DOHH2 (cell line): ENCODE data around the gene HCRTR1.

Experiments
- H3F3A ChIP-seq: fragments of 200-600 bp; sonication (generic), shearing (Covaris generic); 2 replicates; pipeline ENCODE4 v1.6.0; 2016; ENCODE audit warnings: antibody characterized with exemption, mild to moderate bottlenecking; ENCODE audit not compliant: control insufficient read depth, insufficient read depth
- H3K27ac ChIP-seq: fragments of 200-600 bp; sonication (generic); 2 replicates; pipeline ENCODE4 v1.5.1; 2014; ENCODE audit warnings: low read depth, mild to moderate bottlenecking, low read length, moderate library complexity
- H3K27me3 ChIP-seq: fragments of 200-600 bp; sonication (generic); 2 replicates; pipeline ENCODE4 v1.6.1; 2014; ENCODE audit warnings: mild to moderate bottlenecking, low read length, mixed read lengths; ENCODE audit not compliant: control insufficient read depth
- H3K36me3 ChIP-seq: fragments of 200-600 bp; sonication (generic); 2 replicates; pipeline ENCODE4 v1.6.1; 2014; ENCODE audit warnings: mild to moderate bottlenecking, low read length, moderate library complexity, mixed read lengths; ENCODE audit not compliant: control insufficient read depth
- H3K4me1 ChIP-seq: fragments of 200-600 bp; sonication (generic); 2 replicates; pipeline ENCODE4 v1.6.1; 2014; ENCODE audit warnings: mild to moderate bottlenecking, low read length, mixed read lengths; ENCODE audit not compliant: control insufficient read depth
- H3K4me2 ChIP-seq: fragments of 200-600 bp; sonication (generic); 2 replicates; pipeline ENCODE4 v1.6.0; 2014; ENCODE audit warnings: mild to moderate bottlenecking, low read length, moderate library complexity
- H3K4me3 ChIP-seq: fragments of 200-600 bp; sonication (generic); 2 replicates; pipeline ENCODE4 v1.5.1; 2014; ENCODE audit warnings: mild to moderate bottlenecking, low read length, mixed read lengths
- H3K79me2 ChIP-seq: fragments of 200-600 bp; sonication (generic); 2 replicates; pipeline ENCODE4 v1.6.1; 2014; ENCODE audit warnings: mild to moderate bottlenecking, low read length, mixed read lengths; ENCODE audit not compliant: control insufficient read depth
- H3K9me2 ChIP-seq: fragments of 200-600 bp; sonication (generic); replicated peaks from 2 replicates; pipeline ENCODE4 v1.6.1; 2014; ENCODE audit warnings: mild to moderate bottlenecking, low read length, mixed read lengths; ENCODE audit not compliant: control insufficient read depth
- H3K9me3 ChIP-seq: fragments of 200-600 bp; sonication (generic); 2 replicates; pipeline ENCODE4 v1.6.1; 2014; ENCODE audit warnings: antibody characterized with exemption, low read length, mixed read lengths; ENCODE audit not compliant: control insufficient read depth, insufficient read depth
- H4K20me1 ChIP-seq: fragments of 200-600 bp; sonication (generic); 2 replicates; pipeline ENCODE4 v1.6.0; 2014; ENCODE audit warnings: low read depth, mild to moderate bottlenecking, antibody characterized with exemption, low read length, moderate library complexity; ENCODE audit not compliant: control insufficient read depth, insufficient read depth
- EZH2phosphoT487 ChIP-seq: fragments of 200-600 bp; sonication (generic); IDR thresholded peaks from 2 replicates; pipeline ENCODE4 v1.6.1; 2017; ENCODE audit warnings: borderline replicate concordance, mild to moderate bottlenecking, antibody characterized with exemption, low read length, moderate library complexity, mixed read lengths
- TF ChIP-seq, protein P1 (sequence below): fragments of 200-600 bp; sonication (generic); IDR thresholded peaks from one replicate; pipeline ENCODE4 v1.5.1; 2014; ENCODE audit warnings: antibody characterized with exemption, mild to moderate bottlenecking, low read depth, low read length; ENCODE audit not compliant: poor library complexity, severe bottlenecking

The HCRTR1 gene

DNA sequence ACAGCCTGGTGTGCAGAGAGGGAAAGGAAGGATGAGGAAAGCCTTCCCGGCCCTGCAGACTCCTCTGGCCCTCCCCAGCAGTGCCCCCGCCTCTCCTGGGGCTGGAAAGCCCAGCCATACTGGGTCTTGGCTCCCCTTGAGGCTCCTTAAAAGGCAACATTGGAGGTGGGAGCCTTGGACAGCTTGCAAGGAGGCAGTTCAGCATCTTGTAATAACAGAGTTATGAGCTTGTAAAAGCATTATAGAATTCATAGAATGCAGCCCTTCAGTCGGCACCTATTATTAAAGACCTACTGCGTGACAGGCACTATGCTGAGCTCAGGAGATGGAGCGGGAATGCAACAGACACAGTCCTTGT, 37.0 kb upstream of the HCRTR1 start:
- Histone ChIP-seq H3K9me2 (no peaks in the 10 kb centered on the region), H3K4me3 (no peak overlapping the region), H3K79me2 (no peaks in the 10 kb centered on the region), H3K4me2 (no peak overlapping the region), H4K20me1 (no peaks in the 10 kb centered on the region), H3K9me3 (no peaks in the 10 kb centered on the region), H3F3A (no peaks in the 10 kb centered on the region), H3K4me1 (peaks cover 8% of the 10 kb centered on the region), H3K36me3 (no peaks in the 10 kb centered on the region), H3K27ac (no peak overlapping the region), H3K27me3 (peaks cover 10% of the 10 kb centered on the region; the same call in 1 of the 2 replicates)
- TF ChIP-seq EZH2phosphoT487, result no peak
- TF ChIP-seq, protein P1, sequence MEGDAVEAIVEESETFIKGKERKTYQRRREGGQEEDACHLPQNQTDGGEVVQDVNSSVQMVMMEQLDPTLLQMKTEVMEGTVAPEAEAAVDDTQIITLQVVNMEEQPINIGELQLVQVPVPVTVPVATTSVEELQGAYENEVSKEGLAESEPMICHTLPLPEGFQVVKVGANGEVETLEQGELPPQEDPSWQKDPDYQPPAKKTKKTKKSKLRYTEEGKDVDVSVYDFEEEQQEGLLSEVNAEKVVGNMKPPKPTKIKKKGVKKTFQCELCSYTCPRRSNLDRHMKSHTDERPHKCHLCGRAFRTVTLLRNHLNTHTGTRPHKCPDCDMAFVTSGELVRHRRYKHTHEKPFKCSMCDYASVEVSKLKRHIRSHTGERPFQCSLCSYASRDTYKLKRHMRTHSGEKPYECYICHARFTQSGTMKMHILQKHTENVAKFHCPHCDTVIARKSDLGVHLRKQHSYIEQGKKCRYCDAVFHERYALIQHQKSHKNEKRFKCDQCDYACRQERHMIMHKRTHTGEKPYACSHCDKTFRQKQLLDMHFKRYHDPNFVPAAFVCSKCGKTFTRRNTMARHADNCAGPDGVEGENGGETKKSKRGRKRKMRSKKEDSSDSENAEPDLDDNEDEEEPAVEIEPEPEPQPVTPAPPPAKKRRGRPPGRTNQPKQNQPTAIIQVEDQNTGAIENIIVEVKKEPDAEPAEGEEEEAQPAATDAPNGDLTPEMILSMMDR, result no peak

DNA sequence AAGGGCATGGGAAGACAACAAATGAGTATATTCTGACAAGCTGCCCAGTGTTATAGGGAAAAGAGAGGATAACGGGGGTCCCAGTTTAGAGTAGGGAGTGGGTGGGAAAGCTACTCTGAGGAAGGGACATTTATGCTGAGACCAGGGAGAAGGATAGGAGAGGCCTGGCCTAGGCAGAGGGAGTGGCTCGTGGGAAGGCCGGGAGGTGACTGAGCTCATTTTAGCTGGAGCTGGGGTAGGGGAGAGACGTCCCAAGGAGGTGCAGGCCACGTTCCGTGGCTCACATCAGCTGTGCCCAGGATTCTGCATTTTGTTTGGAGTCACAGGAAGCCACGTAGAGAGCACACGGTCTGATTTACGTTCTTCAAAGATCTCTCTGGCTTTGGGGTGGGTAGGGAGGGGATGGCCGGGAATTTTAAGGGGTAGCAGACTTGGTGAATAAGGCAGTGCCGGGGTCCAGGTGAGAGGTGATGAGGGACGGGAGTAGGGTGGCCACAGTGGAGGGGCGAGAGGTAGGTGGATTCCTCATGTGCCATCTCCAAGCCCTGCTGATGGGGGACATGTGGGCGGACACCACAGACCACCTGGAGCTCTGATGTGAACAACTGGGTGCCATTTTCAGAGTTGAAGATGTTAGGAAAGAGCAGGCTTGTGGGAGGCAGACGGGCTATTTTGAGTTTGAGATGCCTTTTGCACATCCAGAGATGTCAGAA, 36.4 kb upstream of the HCRTR1 start:
- H3K9me3 ChIP-seq, result no peaks in the 10 kb centered on the region
- H3F3A ChIP-seq, result no peaks in the 10 kb centered on the region

DNA sequence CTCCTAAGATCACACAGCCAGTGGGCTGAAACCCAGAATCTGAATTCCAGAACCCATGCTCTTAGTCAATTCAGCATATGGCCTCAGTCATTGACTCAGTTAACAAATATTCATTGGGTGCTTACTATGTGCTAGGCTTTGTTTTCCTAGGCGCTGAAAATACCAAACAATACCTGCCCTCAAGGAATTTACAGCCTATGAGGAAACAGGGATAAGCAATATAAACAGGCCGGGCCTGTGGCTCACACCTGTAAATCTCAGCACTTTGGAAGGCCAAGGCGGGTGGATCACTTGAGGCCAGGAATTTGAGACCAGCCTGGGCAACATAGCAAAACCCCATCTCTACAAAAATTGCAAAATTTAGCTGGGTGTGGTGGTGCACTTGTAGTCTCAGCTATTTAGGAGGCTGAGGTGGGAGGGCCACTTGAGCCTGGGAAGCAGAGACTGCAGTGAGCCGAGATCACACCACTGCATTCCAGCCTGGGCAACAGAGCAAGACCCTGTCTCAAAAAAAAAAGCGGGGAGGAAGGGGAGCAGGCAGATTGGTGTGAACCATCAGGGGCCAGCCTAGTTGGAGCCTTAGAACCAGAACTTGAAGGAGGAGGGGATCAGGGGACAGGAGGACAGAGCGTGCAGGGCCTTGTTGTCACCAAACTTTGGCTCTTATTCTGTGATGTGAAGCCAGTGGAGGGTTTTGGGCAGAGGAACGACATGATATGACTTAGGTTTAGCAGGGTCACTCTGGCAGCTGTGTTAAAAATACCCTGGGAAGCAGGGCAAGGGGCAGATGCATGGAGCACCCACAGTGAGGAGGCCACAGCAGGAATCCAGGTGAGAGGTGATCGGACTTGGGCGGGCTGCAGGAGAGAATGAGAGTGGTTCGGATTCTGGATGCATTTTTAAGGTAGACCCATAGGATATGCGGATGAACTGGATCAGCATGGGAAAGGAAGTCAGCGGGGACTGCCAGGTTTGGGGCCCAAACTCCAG, 35.4 kb upstream of the HCRTR1 start:
- Histone ChIP-seq H3K9me2 (no peaks in the 10 kb centered on the region), H3K9me3 (no peaks in the 10 kb centered on the region), H4K20me1 (no peaks in the 10 kb centered on the region), H3K27me3 (peaks cover 10% of the 10 kb centered on the region; the same call in 1 of the 2 replicates), H3K36me3 (no peaks in the 10 kb centered on the region), H3K79me2 (no peaks in the 10 kb centered on the region), H3F3A (no peaks in the 10 kb centered on the region), H3K4me2 (no peak overlapping the region), H3K4me3 (no peak overlapping the region), H3K4me1 (peaks cover 8% of the 10 kb centered on the region), H3K27ac (no peak overlapping the region)
- TF ChIP-seq, protein P1, result no peak
- no peak for TF ChIP-seq EZH2phosphoT487

More for the DNA sequence above, 36.4 kb upstream of the HCRTR1 start:
- Histone ChIP-seq H3K9me2 (no peaks in the 10 kb centered on the region), H3K4me1 (peaks cover 8% of the 10 kb centered on the region), H4K20me1 (no peaks in the 10 kb centered on the region), H3K27ac (no peak overlapping the region), H3K4me3 (no peak overlapping the region), H3K27me3 (peaks cover 10% of the 10 kb centered on the region; the same call in 1 of the 2 replicates), H3K79me2 (no peaks in the 10 kb centered on the region), H3K36me3 (no peaks in the 10 kb centered on the region), H3K4me2 (no peak overlapping the region)
- TF ChIP-seq EZH2phosphoT487, result no peak
- TF ChIP-seq, protein P1, result no peak
